ENCODE results near the gene CENPS. TPM values are rescaled to one million over a fixed set of nuclear protein-coding genes. Genes with fewer than 3 reads are reported as not detected.

Gene CENPS
- total RNA-seq, 1 donor from 2014 or later = 6.1 TPM

- Histone ChIP-seq H3K4me3 (no peak overlapping the region), H3K9me3 (replicated peaks) (no peaks in the 10 kb centered on the region), H3K4me1 (peaks cover 5% of the 10 kb centered on the region), H3K27ac (replicated peaks) (no peak overlapping the region), H3K36me3 (no peaks in the 10 kb centered on the region), H3K27me3 (ENCODE audit: low read depth) (no peaks in the 10 kb centered on the region)
- no peak for DNase-seq
- TF ChIP-seq CTCF (IDR thresholded peaks at IDR 0.05; ENCODE audit: borderline replicate concordance) = no peak
- intact Hi-C loops (cut with micrococcal nuclease) = no loop called here
These were observed 16.7 kb downstream of the CENPS start for GRCh38 chr1:10446790-10447422.

GRCh38 chr1:10449751-10450150, 19.5 kb downstream of the CENPS start, which contains the start of gene CORT:
TSS of gene CORT (plus strand) at chr1:10450031. CDS start at chr1:10450224, 193 bp downstream.
- H3K9me3 ChIP-seq (replicated peaks) = no peaks in the 10 kb centered on the region
- intact Hi-C loops (cut with micrococcal nuclease) = no loop called here
- no peak for DNase-seq
- H3K4me3 ChIP-seq = no peak within 1 kb of the TSS
- peak within 1 kb of the TSS; percentile 37 for H3K27ac ChIP-seq (replicated peaks)
- peaks cover 5% of the 10 kb centered on the region for H3K4me1 ChIP-seq
- TF ChIP-seq CTCF (IDR thresholded peaks at IDR 0.05; ENCODE audit: borderline replicate concordance) = no peak
- no peaks in the 10 kb centered on the region for H3K27me3 ChIP-seq (ENCODE audit: low read depth)
- H3K36me3 ChIP-seq = no peaks in the 10 kb centered on the region

- intact Hi-C loops (cut with micrococcal nuclease) = no loop called here
- no peak for TF ChIP-seq CTCF (IDR thresholded peaks at IDR 0.05; ENCODE audit: borderline replicate concordance)
- no peaks in the 10 kb centered on the region for H3K36me3 ChIP-seq
- H3K4me3 ChIP-seq = no peak overlapping the region
- no peaks in the 10 kb centered on the region for H3K27me3 ChIP-seq (ENCODE audit: low read depth)
- DNase-seq = no peak
- no peaks in the 10 kb centered on the region for H3K9me3 ChIP-seq (replicated peaks)
- H3K27ac ChIP-seq (replicated peaks) = no peak overlapping the region
- H3K4me1 ChIP-seq = peaks cover 5% of the 10 kb centered on the region
These were observed 20.1 kb downstream of the CENPS start for GRCh38 chr1:10450156-10450814.

GRCh38 chr1:10450836-10451235, 20.6 kb downstream of the CENPS start:
- H3K27me3 ChIP-seq (ENCODE audit: low read depth) = no peaks in the 10 kb centered on the region
- DNase-seq = no peak
- intact Hi-C loops (cut with micrococcal nuclease) = no loop called here
- H3K27ac ChIP-seq (replicated peaks) = peak overlapping the region; percentile 37
- peaks cover 5% of the 10 kb centered on the region for H3K4me1 ChIP-seq
- no peak for TF ChIP-seq CTCF (IDR thresholded peaks at IDR 0.05; ENCODE audit: borderline replicate concordance)
- no peaks in the 10 kb centered on the region for H3K9me3 ChIP-seq (replicated peaks)
- peak overlapping the region; percentile 20 for H3K4me3 ChIP-seq
- no peaks in the 10 kb centered on the region for H3K36me3 ChIP-seq

GRCh38 chr1:10451287-10451686, 21.1 kb downstream of the CENPS start:
- Histone ChIP-seq H3K4me1 (peaks cover 5% of the 10 kb centered on the region), H3K27me3 (ENCODE audit: low read depth) (no peaks in the 10 kb centered on the region), H3K9me3 (replicated peaks) (no peaks in the 10 kb centered on the region), H3K4me3 (peak overlapping the region; percentile 20), H3K36me3 (no peaks in the 10 kb centered on the region), H3K27ac (replicated peaks) (peak overlapping the region; percentile 37)
- DNase-seq = no peak
- TF ChIP-seq CTCF (IDR thresholded peaks at IDR 0.05; ENCODE audit: borderline replicate concordance) = no peak
- intact Hi-C loops (cut with micrococcal nuclease) = no loop called here
